PC-3 (cell line): ENCODE data around the gene CTU1. TPM values are rescaled to one million over a fixed set of nuclear protein-coding genes. Genes with fewer than 3 reads are reported as not detected.

ENCODE experiments used
- ATAC-seq: fragments of 200-7000 bp; cut with Tn5 transposase; 2 replicates; pipeline ENCODE4 v1.9.1; 2020; ENCODE audit warnings: mild to moderate bottlenecking, moderate library complexity
- BruUV-seq: library from RNA; stranded (reverse); fragments of 400-500 nt; replicated peaks from 2 replicates; lab custom pipeline; 2021; lab: Mats Ljungman, UMichigan
- CTCF ChIA-PET: fragments of 300-600 bp; sonication (Branson Sonifier 250); formaldehyde crosslinking; loops from one replicate; lab custom pipeline; 2022; ENCODE audit warnings: antibody characterized with exemption; lab: Charles Lee
- POLR2A ChIA-PET: fragments of 300-600 bp; sonication (Branson Sonifier 250); formaldehyde crosslinking; loops from one replicate; lab custom pipeline; 2022; ENCODE audit warnings: antibody characterized with exemption; ENCODE audit not compliant: unreplicated experiment; lab: Charles Lee
- DNase-seq: peaks from one replicate; pipeline ENCODE4 v3.0.0-alpha.2; 2015
- H2AFZ ChIP-seq: fragments of 300-600 bp; sonication (generic); 2 replicates; pipeline ENCODE4 v1.6.0; 2016; ENCODE audit warnings: antibody characterized with exemption, low read length
- H3F3A ChIP-seq: fragments of 300-600 bp; sonication (generic); one replicate; pipeline ENCODE4 v1.6.0; 2017; ENCODE audit warnings: antibody characterized with exemption, low read length, control low read depth, mild to moderate bottlenecking; ENCODE audit not compliant: unreplicated experiment
- H3K27ac ChIP-seq: fragments of 300-600 bp; sonication (generic); 2 replicates; pipeline ENCODE4 v1.5.1; 2016; ENCODE audit warnings: mild to moderate bottlenecking, low read length
- H3K27me3 ChIP-seq: fragments of 300-600 bp; sonication (generic); 2 replicates; pipeline ENCODE4 v1.6.1; 2016; ENCODE audit warnings: low read length, mixed read lengths
- H3K36me3 ChIP-seq: fragments of 300-600 bp; sonication (generic); 2 replicates; pipeline ENCODE4 v1.6.1; 2016; ENCODE audit warnings: low read depth, mixed run types, low read length, mixed read lengths
- H3K4me1 ChIP-seq: fragments of 300-600 bp; sonication (generic); 2 replicates; pipeline ENCODE4 v1.5.1; 2016; ENCODE audit warnings: low read length; ENCODE audit not compliant: insufficient read depth
- H3K4me2 ChIP-seq: fragments of 300-600 bp; sonication (generic); 2 replicates; pipeline ENCODE4 v1.6.0; 2016; ENCODE audit warnings: low read length
- H3K4me3 ChIP-seq: fragments of 300-600 bp; sonication (generic); 2 replicates; pipeline ENCODE4 v1.5.1; 2016; ENCODE audit warnings: mild to moderate bottlenecking, low read length, mixed read lengths
- H3K79me2 ChIP-seq: fragments of 300-600 bp; sonication (generic); 2 replicates; pipeline ENCODE4 v1.6.1; 2017; ENCODE audit warnings: low read length, mixed read lengths
- H3K9ac ChIP-seq: fragments of 300-600 bp; sonication (generic); 2 replicates; pipeline ENCODE4 v1.6.0; 2016; ENCODE audit warnings: mild to moderate bottlenecking, low read length
- H3K9me2 ChIP-seq: fragments of 300-600 bp; sonication (generic); replicated peaks from 2 replicates; pipeline ENCODE4 v1.6.1; 2016; ENCODE audit warnings: mixed run types, low read length, mixed read lengths
- H3K9me3 ChIP-seq: fragments of 300-600 bp; sonication (generic); 2 replicates; pipeline ENCODE4 v1.6.1; 2016; ENCODE audit warnings: low read length, mixed read lengths
- H4K20me1 ChIP-seq: fragments of 300-600 bp; sonication (generic); 2 replicates; pipeline ENCODE4 v1.6.1; 2016; ENCODE audit warnings: low read length, mixed read lengths
- EZH2 ChIP-seq: fragments of 300-600 bp; sonication (generic); IDR thresholded peaks from one replicate; pipeline ENCODE4 v1.6.1; 2017; ENCODE audit warnings: antibody characterized with exemption, mild to moderate bottlenecking, low read length; ENCODE audit not compliant: unreplicated experiment
- EZH2phosphoT487 ChIP-seq: fragments of 300-600 bp; sonication (generic); IDR thresholded peaks from 2 replicates; pipeline ENCODE4 v1.6.1; 2018; ENCODE audit warnings: mild to moderate bottlenecking, antibody characterized with exemption, low read length, borderline replicate concordance
- intact Hi-C: fragments of 100-400 bp; cut with micrococcal nuclease; formaldehyde crosslinking; loops from 2 replicates; pipeline ENCODE4 v1.9.0; 2023
- total RNA-seq: library from RNA; depleted of rRNA; stranded (reverse); fragments of >200 nt; gene quantifications from 2 replicates; pipeline ENCODE4 v1.2.3, GENCODE V29; 2014
- TF ChIP-seq, protein P1 (sequence below): fragments of 300-600 bp; sonication (generic); conservative IDR thresholded peaks from 2 replicates; pipeline ENCODE4 v1.5.1; 2017; ENCODE audit warnings: antibody characterized with exemption, low read depth, mild to moderate bottlenecking, low read length

The CTU1 gene
- total RNA-seq, 1 experiment from 2014 or later = 29.0 TPM

DNA sequence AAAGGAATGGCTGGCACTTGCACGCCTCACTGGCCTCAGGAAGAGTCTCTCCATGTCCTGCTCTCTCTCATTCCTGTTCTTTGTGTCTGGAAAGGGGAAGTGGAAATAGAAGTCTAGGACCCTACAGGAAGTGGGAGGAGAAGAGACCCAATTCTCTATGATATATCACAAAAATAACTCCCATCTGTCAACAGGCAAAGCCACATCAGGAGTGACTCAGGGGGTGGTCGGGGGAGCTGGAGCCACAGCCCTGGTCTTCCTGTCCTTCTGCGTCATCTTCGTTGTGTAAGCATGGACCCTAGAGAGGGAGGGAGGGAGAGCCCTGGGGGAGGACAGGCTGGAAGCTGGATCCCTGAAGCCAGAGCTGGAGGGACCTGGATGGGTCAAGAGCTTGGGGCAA is 19.5 kb upstream of the CTU1 start:
- no peak overlapping the region for H2AFZ ChIP-seq
- intact Hi-C loops = no loop called here
- H3K27me3 ChIP-seq = no peaks in the 10 kb centered on the region
- ChIA-PET POLR2A (no interaction called here), CTCF (no interaction called here)
- H3F3A ChIP-seq = no peaks in the 10 kb centered on the region
- TF ChIP-seq EZH2phosphoT487 = no peak
- TF ChIP-seq EZH2 = no peak
- no peaks in the 10 kb centered on the region for H3K79me2 ChIP-seq
- H3K27ac ChIP-seq = no peak overlapping the region
- H3K9ac ChIP-seq = no peak overlapping the region
- no peak overlapping the region for H3K4me3 ChIP-seq
- H3K4me2 ChIP-seq = peak overlapping the region; percentile 37; the same call in 1 of the 2 replicates
- ATAC-seq = peak; percentile 53; the same call in 1 of the 2 replicates
- H3K4me1 ChIP-seq = peaks cover 25% of the 10 kb centered on the region
- H4K20me1 ChIP-seq = no peaks in the 10 kb centered on the region
- no TSS peak for BruUV-seq
- H3K9me2 ChIP-seq = no peaks in the 10 kb centered on the region
- DNase-seq = peak; percentile 72
- H3K9me3 ChIP-seq = no peaks in the 10 kb centered on the region
- H3K36me3 ChIP-seq = no peaks in the 10 kb centered on the region

DNA sequence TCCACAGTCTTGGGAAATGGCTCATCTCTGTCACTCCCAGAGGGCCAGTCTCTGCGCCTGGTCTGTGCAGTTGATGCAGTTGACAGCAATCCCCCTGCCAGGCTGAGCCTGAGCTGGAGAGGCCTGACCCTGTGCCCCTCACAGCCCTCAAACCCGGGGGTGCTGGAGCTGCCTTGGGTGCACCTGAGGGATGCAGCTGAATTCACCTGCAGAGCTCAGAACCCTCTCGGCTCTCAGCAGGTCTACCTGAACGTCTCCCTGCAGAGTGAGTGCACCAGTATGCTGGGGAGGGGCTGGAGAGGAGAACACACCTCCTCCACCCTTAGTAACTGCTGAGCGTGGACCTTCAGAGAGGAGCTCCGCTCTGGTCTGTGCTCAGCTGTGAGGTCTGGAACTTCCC is 18.8 kb upstream of the CTU1 start:
- TF ChIP-seq, protein P1, sequence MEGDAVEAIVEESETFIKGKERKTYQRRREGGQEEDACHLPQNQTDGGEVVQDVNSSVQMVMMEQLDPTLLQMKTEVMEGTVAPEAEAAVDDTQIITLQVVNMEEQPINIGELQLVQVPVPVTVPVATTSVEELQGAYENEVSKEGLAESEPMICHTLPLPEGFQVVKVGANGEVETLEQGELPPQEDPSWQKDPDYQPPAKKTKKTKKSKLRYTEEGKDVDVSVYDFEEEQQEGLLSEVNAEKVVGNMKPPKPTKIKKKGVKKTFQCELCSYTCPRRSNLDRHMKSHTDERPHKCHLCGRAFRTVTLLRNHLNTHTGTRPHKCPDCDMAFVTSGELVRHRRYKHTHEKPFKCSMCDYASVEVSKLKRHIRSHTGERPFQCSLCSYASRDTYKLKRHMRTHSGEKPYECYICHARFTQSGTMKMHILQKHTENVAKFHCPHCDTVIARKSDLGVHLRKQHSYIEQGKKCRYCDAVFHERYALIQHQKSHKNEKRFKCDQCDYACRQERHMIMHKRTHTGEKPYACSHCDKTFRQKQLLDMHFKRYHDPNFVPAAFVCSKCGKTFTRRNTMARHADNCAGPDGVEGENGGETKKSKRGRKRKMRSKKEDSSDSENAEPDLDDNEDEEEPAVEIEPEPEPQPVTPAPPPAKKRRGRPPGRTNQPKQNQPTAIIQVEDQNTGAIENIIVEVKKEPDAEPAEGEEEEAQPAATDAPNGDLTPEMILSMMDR = no peak
- TF ChIP-seq EZH2 (no peak), EZH2phosphoT487 (no peak)
- no peak for DNase-seq
- Histone ChIP-seq H3F3A (no peaks in the 10 kb centered on the region), H3K9me2 (no peaks in the 10 kb centered on the region), H3K9me3 (no peaks in the 10 kb centered on the region), H3K4me2 (0 out of 2 replicates have a peak overlapping the region, but pooled peaks have one; percentile 37), H2AFZ (no peak overlapping the region), H3K79me2 (no peaks in the 10 kb centered on the region), H3K4me1 (peaks cover 25% of the 10 kb centered on the region), H3K4me3 (no peak overlapping the region), H3K9ac (no peak overlapping the region), H3K36me3 (no peaks in the 10 kb centered on the region), H3K27ac (no peak overlapping the region), H3K27me3 (no peaks in the 10 kb centered on the region), H4K20me1 (no peaks in the 10 kb centered on the region)
- intact Hi-C loops = no loop called here
- ChIA-PET CTCF (no interaction called here), POLR2A (interaction anchor here (0.5 kb wide), 1 partner anchor 452 kb away, joined by 7 read pairs; no protein-coding TSS in a partner anchor)
- BruUV-seq = no TSS peak
- ATAC-seq = no peak

DNA sequence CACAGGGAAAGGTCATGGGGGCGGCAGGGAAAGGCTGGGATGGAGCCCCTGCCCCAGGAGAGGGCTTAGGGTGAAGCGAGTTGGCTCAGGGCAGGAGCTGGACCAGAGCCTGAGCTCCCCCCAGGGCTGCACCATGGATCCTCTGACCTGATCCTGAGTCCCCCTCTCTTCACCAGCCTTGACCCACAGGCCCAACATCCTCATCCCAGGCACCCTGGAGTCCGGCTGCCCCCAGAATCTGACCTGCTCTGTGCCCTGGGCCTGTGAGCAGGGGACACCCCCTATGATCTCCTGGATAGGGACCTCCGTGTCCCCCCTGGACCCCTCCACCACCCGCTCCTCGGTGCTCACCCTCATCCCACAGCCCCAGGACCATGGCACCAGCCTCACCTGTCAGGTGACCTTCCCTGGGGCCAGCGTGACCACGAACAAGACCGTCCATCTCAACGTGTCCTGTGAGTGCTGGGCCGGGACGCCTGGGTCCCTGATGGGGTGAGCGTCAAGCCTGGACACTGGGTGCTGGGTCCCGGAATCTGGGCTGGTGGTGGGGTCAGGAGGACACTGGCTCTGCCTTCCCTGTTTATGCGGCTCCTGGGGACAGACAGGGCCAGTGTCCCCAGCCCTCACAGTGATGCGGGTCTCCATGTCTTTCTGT is 17.3 kb upstream of the CTU1 start:
- no peaks in the 10 kb centered on the region for H3K9me2 ChIP-seq
- no peak overlapping the region for H3K4me2 ChIP-seq
- H2AFZ ChIP-seq = no peak overlapping the region
- no peaks in the 10 kb centered on the region for H3K79me2 ChIP-seq
- intact Hi-C loops = no loop called here
- H3K27me3 ChIP-seq = no peaks in the 10 kb centered on the region
- H3K9ac ChIP-seq = no peak overlapping the region
- no peak overlapping the region for H3K4me3 ChIP-seq
- no peaks in the 10 kb centered on the region for H4K20me1 ChIP-seq
- peaks cover 25% of the 10 kb centered on the region for H3K4me1 ChIP-seq
- CTCF ChIA-PET = no interaction called here
- no peaks in the 10 kb centered on the region for H3K9me3 ChIP-seq
- ATAC-seq = no peak
- no peaks in the 10 kb centered on the region for H3F3A ChIP-seq
- POLR2A ChIA-PET = no interaction called here
- BruUV-seq = no TSS peak
- DNase-seq = no peak
- H3K36me3 ChIP-seq = no peaks in the 10 kb centered on the region
- H3K27ac ChIP-seq = no peak overlapping the region
- TF ChIP-seq, protein P1 = no peak
- TF ChIP-seq EZH2phosphoT487 (no peak), EZH2 (no peak)
